ENCODE results near the gene MYL3. TPM values are rescaled to one million over a fixed set of nuclear protein-coding genes. Genes with fewer than 3 reads are reported as not detected.
"Not testable (repeated sequence)": the region's sequence is repeated elsewhere in the genome, so short reads cannot be mapped to it uniquely, and the experiment has no call there.

The MYL3 gene
- total RNA-seq, 4 donors from 2014 or later = 1.5 to 17.3 TPM; not detected in 2

GRCh38 chr3:46831841-46832240 is 31.4 kb downstream of the MYL3 start:
- no peak for TF ChIP-seq POLR2A (IDR thresholded peaks at IDR 0.05)
- no peak for TF ChIP-seq CTCF (IDR thresholded peaks at IDR 0.05)
- Histone ChIP-seq H3K36me3 (no peaks in the 10 kb centered on the region), H3K27me3 (no peaks in the 10 kb centered on the region), H3K4me3 (no peak overlapping the region), H3K27ac (no peak overlapping the region), H3K9me3 (no peaks in the 10 kb centered on the region), H3K4me1 (no peaks in the 10 kb centered on the region)
- DNase-seq = no peak

GRCh38 chr3:46831316-46831715 is 31.9 kb downstream of the MYL3 start:
- H3K9me3 ChIP-seq = no peaks in the 10 kb centered on the region
- no peaks in the 10 kb centered on the region for H3K4me1 ChIP-seq
- no peaks in the 10 kb centered on the region for H3K27me3 ChIP-seq
- no peak overlapping the region for H3K27ac ChIP-seq
- TF ChIP-seq POLR2A (IDR thresholded peaks at IDR 0.05) = no peak
- TF ChIP-seq CTCF (IDR thresholded peaks at IDR 0.05) = no peak
- no peaks in the 10 kb centered on the region for H3K36me3 ChIP-seq
- H3K4me3 ChIP-seq = no peak overlapping the region
- no peak for DNase-seq

GRCh38 chr3:46830801-46831200 is 32.4 kb downstream of the MYL3 start:
- no peaks in the 10 kb centered on the region for H3K36me3 ChIP-seq
- H3K4me1 ChIP-seq = no peaks in the 10 kb centered on the region
- no peaks in the 10 kb centered on the region for H3K9me3 ChIP-seq
- no peak for DNase-seq
- TF ChIP-seq POLR2A (IDR thresholded peaks at IDR 0.05) (no peak), CTCF (IDR thresholded peaks at IDR 0.05) (no peak)
- no peak overlapping the region for H3K27ac ChIP-seq
- H3K4me3 ChIP-seq = no peak overlapping the region
- no peaks in the 10 kb centered on the region for H3K27me3 ChIP-seq

GRCh38 chr3:46829699-46830208 is 33.5 kb downstream of the MYL3 start:
- H3K36me3 ChIP-seq = no peaks in the 10 kb centered on the region
- no peaks in the 10 kb centered on the region for H3K4me1 ChIP-seq
- no peak overlapping the region for H3K4me3 ChIP-seq
- H3K9me3 ChIP-seq = no peaks in the 10 kb centered on the region
- H3K27ac ChIP-seq = no peak overlapping the region
- no peaks in the 10 kb centered on the region for H3K27me3 ChIP-seq
- TF ChIP-seq CTCF (IDR thresholded peaks at IDR 0.05) = no peak
- no peak for TF ChIP-seq POLR2A (IDR thresholded peaks at IDR 0.05)
- DNase-seq = no peak

GRCh38 chr3:46825450-46825849 is 37.8 kb downstream of the MYL3 start:
- H3K4me1 ChIP-seq = no peaks in the 10 kb centered on the region
- no peak for TF ChIP-seq POLR2A (IDR thresholded peaks at IDR 0.05)
- DNase-seq = no peak
- no peak overlapping the region for H3K4me3 ChIP-seq
- no peaks in the 10 kb centered on the region for H3K27me3 ChIP-seq
- H3K27ac ChIP-seq = no peak overlapping the region
- peaks cover 0 to 8% (median 0%) of the 10 kb centered on the region in 4 donors for H3K9me3 ChIP-seq
- H3K36me3 ChIP-seq = no peaks in the 10 kb centered on the region

- Histone ChIP-seq H3K4me3 (no peak overlapping the region), H3K27ac (no peak overlapping the region), H3K9me3 (peaks cover 0 to 8% (median 0%) of the 10 kb centered on the region in 4 donors), H3K36me3 (no peaks in the 10 kb centered on the region), H3K4me1 (no peaks in the 10 kb centered on the region), H3K27me3 (no peaks in the 10 kb centered on the region)
- no peak for TF ChIP-seq POLR2A (IDR thresholded peaks at IDR 0.05)
- TF ChIP-seq CTCF (IDR thresholded peaks at IDR 0.05) = no peak
- no peak for DNase-seq
Measured at GRCh38 chr3:46824211-46824970, 38.9 kb downstream of the MYL3 start.

- DNase-seq, H3K4me1 ChIP-seq, H3K27me3 ChIP-seq, H3K4me3 ChIP-seq, H3K27ac ChIP-seq, H3K36me3 ChIP-seq, H3K9me3 ChIP-seq: not testable (repeated sequence)
Measured at GRCh38 chr3:46823314-46823713, 39.9 kb downstream of the MYL3 start.
